ENCODE measurements around the gene ZGPAT. TPM values are rescaled to one million over a fixed set of nuclear protein-coding genes. Genes with fewer than 3 reads are reported as not detected.

Gene ZGPAT
- total and polyA plus RNA-seq, 2 of the 13 experiments (the other 11 are each of a cell fraction or from before 2014, with no cell fraction given): 23.0 to 41.9 TPM

DNA sequence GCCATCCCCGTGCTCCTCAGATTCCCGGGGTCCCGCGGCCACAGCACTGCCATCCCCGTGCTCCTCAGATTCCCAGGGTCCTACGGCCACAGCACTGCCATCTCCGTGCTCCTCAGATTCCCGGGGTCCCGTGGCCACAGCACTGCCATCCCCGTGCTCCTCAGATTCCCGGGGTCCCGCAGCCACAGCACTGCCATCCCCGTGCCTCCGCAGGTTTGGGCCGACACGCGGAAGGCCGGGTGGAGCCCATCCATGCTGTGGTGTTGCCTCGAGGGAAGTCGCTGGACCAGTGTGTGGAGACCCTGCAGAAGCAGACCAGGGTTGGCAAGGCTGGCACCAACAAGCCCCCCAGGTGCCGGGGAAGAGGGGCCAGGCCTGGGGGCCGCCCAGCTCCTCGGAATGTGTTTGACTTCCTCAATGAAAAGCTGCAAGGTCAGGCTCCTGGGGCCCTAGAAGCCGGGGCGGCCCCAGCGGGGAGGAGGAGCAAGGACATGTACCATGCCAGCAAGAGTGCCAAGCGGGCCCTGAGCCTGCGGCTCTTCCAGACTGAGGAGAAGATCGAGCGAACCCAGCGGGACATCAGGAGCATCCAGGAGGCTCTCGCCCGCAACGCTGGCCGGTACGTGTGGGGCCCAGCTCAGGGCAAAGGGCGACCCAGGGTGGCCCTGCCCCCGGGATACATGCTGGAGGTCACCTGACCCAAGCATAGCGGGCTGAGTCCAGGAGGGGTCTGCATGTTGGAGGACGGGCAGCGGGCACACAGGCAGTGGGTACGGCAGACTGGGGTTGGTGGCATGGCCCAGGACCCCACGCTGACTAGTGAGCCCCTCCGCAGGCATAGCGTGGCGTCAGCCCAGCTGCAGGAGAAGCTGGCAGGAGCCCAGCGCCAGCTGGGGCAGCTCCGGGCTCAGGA lies 27.4 kb downstream of the ZGPAT start (continued):
- TF ChIP-seq, protein P1, sequence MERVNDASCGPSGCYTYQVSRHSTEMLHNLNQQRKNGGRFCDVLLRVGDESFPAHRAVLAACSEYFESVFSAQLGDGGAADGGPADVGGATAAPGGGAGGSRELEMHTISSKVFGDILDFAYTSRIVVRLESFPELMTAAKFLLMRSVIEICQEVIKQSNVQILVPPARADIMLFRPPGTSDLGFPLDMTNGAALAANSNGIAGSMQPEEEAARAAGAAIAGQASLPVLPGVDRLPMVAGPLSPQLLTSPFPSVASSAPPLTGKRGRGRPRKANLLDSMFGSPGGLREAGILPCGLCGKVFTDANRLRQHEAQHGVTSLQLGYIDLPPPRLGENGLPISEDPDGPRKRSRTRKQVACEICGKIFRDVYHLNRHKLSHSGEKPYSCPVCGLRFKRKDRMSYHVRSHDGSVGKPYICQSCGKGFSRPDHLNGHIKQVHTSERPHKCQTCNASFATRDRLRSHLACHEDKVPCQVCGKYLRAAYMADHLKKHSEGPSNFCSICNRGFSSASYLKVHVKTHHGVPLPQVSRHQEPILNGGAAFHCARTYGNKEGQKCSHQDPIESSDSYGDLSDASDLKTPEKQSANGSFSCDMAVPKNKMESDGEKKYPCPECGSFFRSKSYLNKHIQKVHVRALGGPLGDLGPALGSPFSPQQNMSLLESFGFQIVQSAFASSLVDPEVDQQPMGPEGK (CRISPR knock-in tag; IDR thresholded peaks at IDR 0.05): peak; percentile 55; the same call in 1 of the 2 replicates
- TF ChIP-seq, protein P2, sequence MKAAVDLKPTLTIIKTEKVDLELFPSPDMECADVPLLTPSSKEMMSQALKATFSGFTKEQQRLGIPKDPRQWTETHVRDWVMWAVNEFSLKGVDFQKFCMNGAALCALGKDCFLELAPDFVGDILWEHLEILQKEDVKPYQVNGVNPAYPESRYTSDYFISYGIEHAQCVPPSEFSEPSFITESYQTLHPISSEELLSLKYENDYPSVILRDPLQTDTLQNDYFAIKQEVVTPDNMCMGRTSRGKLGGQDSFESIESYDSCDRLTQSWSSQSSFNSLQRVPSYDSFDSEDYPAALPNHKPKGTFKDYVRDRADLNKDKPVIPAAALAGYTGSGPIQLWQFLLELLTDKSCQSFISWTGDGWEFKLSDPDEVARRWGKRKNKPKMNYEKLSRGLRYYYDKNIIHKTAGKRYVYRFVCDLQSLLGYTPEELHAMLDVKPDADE (CRISPR knock-in tag; IDR thresholded peaks at IDR 0.05): no peak
- no peak for TF ChIP-seq ZSCAN12 (CRISPR knock-in tag; IDR thresholded peaks at IDR 0.05)
- TF ChIP-seq HNF4A (CRISPR knock-in tag; IDR thresholded peaks at IDR 0.05): peak; percentile 72
- TF ChIP-seq, protein P3, sequence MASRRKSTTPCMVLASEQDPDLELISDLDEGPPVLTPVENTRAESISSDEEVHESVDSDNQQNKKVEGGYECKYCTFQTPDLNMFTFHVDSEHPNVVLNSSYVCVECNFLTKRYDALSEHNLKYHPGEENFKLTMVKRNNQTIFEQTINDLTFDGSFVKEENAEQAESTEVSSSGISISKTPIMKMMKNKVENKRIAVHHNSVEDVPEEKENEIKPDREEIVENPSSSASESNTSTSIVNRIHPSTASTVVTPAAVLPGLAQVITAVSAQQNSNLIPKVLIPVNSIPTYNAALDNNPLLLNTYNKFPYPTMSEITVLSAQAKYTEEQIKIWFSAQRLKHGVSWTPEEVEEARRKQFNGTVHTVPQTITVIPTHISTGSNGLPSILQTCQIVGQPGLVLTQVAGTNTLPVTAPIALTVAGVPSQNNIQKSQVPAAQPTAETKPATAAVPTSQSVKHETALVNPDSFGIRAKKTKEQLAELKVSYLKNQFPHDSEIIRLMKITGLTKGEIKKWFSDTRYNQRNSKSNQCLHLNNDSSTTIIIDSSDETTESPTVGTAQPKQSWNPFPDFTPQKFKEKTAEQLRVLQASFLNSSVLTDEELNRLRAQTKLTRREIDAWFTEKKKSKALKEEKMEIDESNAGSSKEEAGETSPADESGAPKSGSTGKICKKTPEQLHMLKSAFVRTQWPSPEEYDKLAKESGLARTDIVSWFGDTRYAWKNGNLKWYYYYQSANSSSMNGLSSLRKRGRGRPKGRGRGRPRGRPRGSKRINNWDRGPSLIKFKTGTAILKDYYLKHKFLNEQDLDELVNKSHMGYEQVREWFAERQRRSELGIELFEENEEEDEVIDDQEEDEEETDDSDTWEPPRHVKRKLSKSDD (CRISPR knock-in tag; IDR thresholded peaks at IDR 0.05; ENCODE audit: low read depth): peak; percentile 63; the same call in 1 of the 2 replicates
- TF ChIP-seq, protein P4, sequence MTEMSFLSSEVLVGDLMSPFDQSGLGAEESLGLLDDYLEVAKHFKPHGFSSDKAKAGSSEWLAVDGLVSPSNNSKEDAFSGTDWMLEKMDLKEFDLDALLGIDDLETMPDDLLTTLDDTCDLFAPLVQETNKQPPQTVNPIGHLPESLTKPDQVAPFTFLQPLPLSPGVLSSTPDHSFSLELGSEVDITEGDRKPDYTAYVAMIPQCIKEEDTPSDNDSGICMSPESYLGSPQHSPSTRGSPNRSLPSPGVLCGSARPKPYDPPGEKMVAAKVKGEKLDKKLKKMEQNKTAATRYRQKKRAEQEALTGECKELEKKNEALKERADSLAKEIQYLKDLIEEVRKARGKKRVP (CRISPR knock-in tag; IDR thresholded peaks at IDR 0.05): no peak
- no peak for TF ChIP-seq FOXM1 (CRISPR knock-in tag; IDR thresholded peaks at IDR 0.05)
- TF ChIP-seq ELF4 (CRISPR knock-in tag; IDR thresholded peaks at IDR 0.05; ENCODE audit: borderline replicate concordance): no peak
- TF ChIP-seq ZNF337 (CRISPR knock-in tag; IDR thresholded peaks at IDR 0.05; ENCODE audit: borderline replicate concordance, low read depth): no peak
- TF ChIP-seq KLF16 (CRISPR knock-in tag; IDR thresholded peaks at IDR 0.05): no peak
- TF ChIP-seq FOXK1 (CRISPR knock-in tag; IDR thresholded peaks at IDR 0.05; ENCODE audit: borderline replicate concordance, low read depth): no peak
- TF ChIP-seq ZNF605 (CRISPR knock-in tag; IDR thresholded peaks at IDR 0.05): no peak
- TF ChIP-seq, protein P5, sequence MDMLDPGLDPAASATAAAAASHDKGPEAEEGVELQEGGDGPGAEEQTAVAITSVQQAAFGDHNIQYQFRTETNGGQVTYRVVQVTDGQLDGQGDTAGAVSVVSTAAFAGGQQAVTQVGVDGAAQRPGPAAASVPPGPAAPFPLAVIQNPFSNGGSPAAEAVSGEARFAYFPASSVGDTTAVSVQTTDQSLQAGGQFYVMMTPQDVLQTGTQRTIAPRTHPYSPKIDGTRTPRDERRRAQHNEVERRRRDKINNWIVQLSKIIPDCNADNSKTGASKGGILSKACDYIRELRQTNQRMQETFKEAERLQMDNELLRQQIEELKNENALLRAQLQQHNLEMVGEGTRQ (IDR thresholded peaks at IDR 0.05; ENCODE audit: low read depth, low read length): peak; percentile 42
- TF ChIP-seq, protein P5 (CRISPR knock-in tag; IDR thresholded peaks at IDR 0.05; ENCODE audit: borderline replicate concordance): peak; percentile 68; the same call in 1 of the 2 replicates
- no peak for TF ChIP-seq ZSCAN20 (CRISPR knock-in tag; IDR thresholded peaks at IDR 0.05; ENCODE audit: borderline replicate concordance)
- no peak for TF ChIP-seq U2AF1 (optimal IDR thresholded peaks at IDR 0.05; ENCODE audit: low read depth, low read length)
- TF ChIP-seq KLF13 (CRISPR knock-in tag; IDR thresholded peaks at IDR 0.05): 0 out of 2 replicates have a peak, but pooled peaks have one; percentile 68
